ENCODE results near the gene VAV3.
A peak's percentile ranks its signal among the peaks of the same experiment; 100 is the strongest.

VAV3 gene

GRCh38 chr1:107926436-107927080, 38.4 kb downstream of the VAV3 start:
- Histone ChIP-seq H3K27ac (replicated peaks; ENCODE audit: low read length) (no peak overlapping the region), H2BK120ac (ENCODE audit: low read depth, low read length) (no peak overlapping the region), H3K4ac (ENCODE audit: low read length) (no peak overlapping the region), H3K4me3 (ENCODE audit: low read length in 2 of 2) (peak overlapping the region in 1 of 2 donors; percentile 29), H3K4me2 (ENCODE audit: insufficient read depth, low read length, poor library complexity, severe bottlenecking) (no peak overlapping the region), H3K18ac (ENCODE audit: low read length) (no peak overlapping the region), H2AFZ (ENCODE audit: low read length) (no peak overlapping the region), H2BK12ac (ENCODE audit: low read length) (no peak overlapping the region), H3K14ac (ENCODE audit: low read length) (no peak overlapping the region), H2AK5ac (ENCODE audit: low read depth, low read length) (no peak overlapping the region), H3K4me1 (ENCODE audit: control insufficient read depth in 2 of 2, insufficient read depth in 1 of 2, low read depth in 1 of 2, low read length in 2 of 2) (no peaks in the 10 kb centered on the region), H3K27me3 (ENCODE audit: control insufficient read depth in 3 of 3, insufficient read depth in 3 of 3, low read depth in 1 of 3, low read length in 3 of 3) (no peaks in the 10 kb centered on the region), H3K9me3 (replicated peaks in 1 of 2; ENCODE audit: control insufficient read depth in 2 of 2, insufficient read depth in 1 of 2, low read depth in 1 of 2, low read length in 2 of 2) (no peaks in the 10 kb centered on the region), H3K23ac (ENCODE audit: low read depth, low read length, poor library complexity) (no peak overlapping the region), H2BK5ac (ENCODE audit: low read length) (no peak overlapping the region), H2BK15ac (ENCODE audit: low read length) (no peak overlapping the region), H4K91ac (ENCODE audit: low read depth, low read length, poor library complexity) (no peak overlapping the region), H4K8ac (ENCODE audit: low read depth, low read length) (no peak overlapping the region), H3K36me3 (replicated peaks in 1 of 2; ENCODE audit: control insufficient read depth in 2 of 2, insufficient read depth in 2 of 2, low read length in 2 of 2) (no peaks in the 10 kb centered on the region), H3K9ac (ENCODE audit: low read depth, low read length, poor library complexity) (no peak overlapping the region), H3K79me1 (ENCODE audit: low read depth, low read length) (no peaks in the 10 kb centered on the region)
- DNase-seq (ENCODE audit: low spot score), result no peak
- WGBS, 2 donors (ENCODE audit: extremely low coverage in 2 of 2, insufficient read length in 2 of 2, insufficient replicate concordance in 1 of 2), result no CpG with 5 or more reads among the region's 3 CpGs

GRCh38 chr1:107925565-107925964, 39.4 kb downstream of the VAV3 start:
- no peak overlapping the region for H3K4me2 ChIP-seq (ENCODE audit: insufficient read depth, low read length, poor library complexity, severe bottlenecking)
- no CpG with 5 or more reads among the region's 1 CpG for WGBS, 2 donors (ENCODE audit: extremely low coverage in 2 of 2, insufficient read length in 2 of 2, insufficient replicate concordance in 1 of 2)

GRCh38 chr1:107920999-107921398, 44.0 kb downstream of the VAV3 start:
- no peak overlapping the region for H4K8ac ChIP-seq (ENCODE audit: low read depth, low read length)
- no peaks in the 10 kb centered on the region for H3K36me3 ChIP-seq (replicated peaks in 1 of 2; ENCODE audit: control insufficient read depth in 2 of 2, insufficient read depth in 2 of 2, low read length in 2 of 2)

More at GRCh38 chr1:107925565-107925964, 39.4 kb downstream of the VAV3 start:
- Histone ChIP-seq H4K8ac (ENCODE audit: low read depth, low read length) (no peak overlapping the region), H3K23ac (ENCODE audit: low read depth, low read length, poor library complexity) (no peak overlapping the region), H3K9ac (ENCODE audit: low read depth, low read length, poor library complexity) (no peak overlapping the region), H3K4me3 (ENCODE audit: low read length in 2 of 2) (no peak overlapping the region), H3K4me1 (ENCODE audit: control insufficient read depth in 2 of 2, insufficient read depth in 1 of 2, low read depth in 1 of 2, low read length in 2 of 2) (no peaks in the 10 kb centered on the region), H3K9me3 (replicated peaks in 1 of 2; ENCODE audit: control insufficient read depth in 2 of 2, insufficient read depth in 1 of 2, low read depth in 1 of 2, low read length in 2 of 2) (no peaks in the 10 kb centered on the region), H3K18ac (ENCODE audit: low read length) (no peak overlapping the region), H2AFZ (ENCODE audit: low read length) (no peak overlapping the region), H3K36me3 (replicated peaks in 1 of 2; ENCODE audit: control insufficient read depth in 2 of 2, insufficient read depth in 2 of 2, low read length in 2 of 2) (no peaks in the 10 kb centered on the region), H3K27ac (replicated peaks; ENCODE audit: low read length) (no peak overlapping the region), H2AK5ac (ENCODE audit: low read depth, low read length) (no peak overlapping the region), H2BK5ac (ENCODE audit: low read length) (no peak overlapping the region), H2BK120ac (ENCODE audit: low read depth, low read length) (no peak overlapping the region), H3K27me3 (ENCODE audit: control insufficient read depth in 3 of 3, insufficient read depth in 3 of 3, low read depth in 1 of 3, low read length in 3 of 3) (no peaks in the 10 kb centered on the region), H4K91ac (ENCODE audit: low read depth, low read length, poor library complexity) (no peak overlapping the region), H3K79me1 (ENCODE audit: low read depth, low read length) (no peaks in the 10 kb centered on the region), H2BK15ac (ENCODE audit: low read length) (no peak overlapping the region), H3K14ac (ENCODE audit: low read length) (no peak overlapping the region), H2BK12ac (ENCODE audit: low read length) (no peak overlapping the region), H3K4ac (ENCODE audit: low read length) (no peak overlapping the region)
- no peak for DNase-seq (ENCODE audit: low spot score)

GRCh38 chr1:107920561-107920960, 44.4 kb downstream of the VAV3 start:
- Histone ChIP-seq H4K8ac (ENCODE audit: low read depth, low read length) (no peak overlapping the region), H2AFZ (ENCODE audit: low read length) (no peak overlapping the region), H3K9ac (ENCODE audit: low read depth, low read length, poor library complexity) (no peak overlapping the region), H3K23ac (ENCODE audit: low read depth, low read length, poor library complexity) (no peak overlapping the region), H3K4me2 (ENCODE audit: insufficient read depth, low read length, poor library complexity, severe bottlenecking) (no peak overlapping the region), H3K4ac (ENCODE audit: low read length) (no peak overlapping the region), H3K36me3 (replicated peaks in 1 of 2; ENCODE audit: control insufficient read depth in 2 of 2, insufficient read depth in 2 of 2, low read length in 2 of 2) (no peaks in the 10 kb centered on the region), H3K14ac (ENCODE audit: low read length) (no peak overlapping the region), H4K91ac (ENCODE audit: low read depth, low read length, poor library complexity) (no peak overlapping the region), H3K27me3 (ENCODE audit: control insufficient read depth in 3 of 3, insufficient read depth in 3 of 3, low read depth in 1 of 3, low read length in 3 of 3) (no peaks in the 10 kb centered on the region), H2BK15ac (ENCODE audit: low read length) (no peak overlapping the region), H2AK5ac (ENCODE audit: low read depth, low read length) (no peak overlapping the region), H2BK12ac (ENCODE audit: low read length) (no peak overlapping the region), H3K27ac (replicated peaks; ENCODE audit: low read length) (no peak overlapping the region), H2BK5ac (ENCODE audit: low read length) (no peak overlapping the region), H3K4me1 (ENCODE audit: control insufficient read depth in 2 of 2, insufficient read depth in 1 of 2, low read depth in 1 of 2, low read length in 2 of 2) (no peaks in the 10 kb centered on the region), H3K4me3 (ENCODE audit: low read length in 2 of 2) (no peak overlapping the region), H2BK120ac (ENCODE audit: low read depth, low read length) (no peak overlapping the region), H3K9me3 (replicated peaks in 1 of 2; ENCODE audit: control insufficient read depth in 2 of 2, insufficient read depth in 1 of 2, low read depth in 1 of 2, low read length in 2 of 2) (no peaks in the 10 kb centered on the region), H3K18ac (ENCODE audit: low read length) (no peak overlapping the region), H3K79me1 (ENCODE audit: low read depth, low read length) (no peaks in the 10 kb centered on the region)
- no peak for DNase-seq (ENCODE audit: low spot score)
- no CpG with 5 or more reads among the region's 1 CpG for WGBS, 2 donors (ENCODE audit: extremely low coverage in 2 of 2, insufficient read length in 2 of 2, insufficient replicate concordance in 1 of 2)

More at GRCh38 chr1:107920999-107921398, 44.0 kb downstream of the VAV3 start:
- Histone ChIP-seq H3K9ac (ENCODE audit: low read depth, low read length, poor library complexity) (no peak overlapping the region), H3K9me3 (replicated peaks in 1 of 2; ENCODE audit: control insufficient read depth in 2 of 2, insufficient read depth in 1 of 2, low read depth in 1 of 2, low read length in 2 of 2) (no peaks in the 10 kb centered on the region), H2AK5ac (ENCODE audit: low read depth, low read length) (no peak overlapping the region), H3K4me1 (ENCODE audit: control insufficient read depth in 2 of 2, insufficient read depth in 1 of 2, low read depth in 1 of 2, low read length in 2 of 2) (no peaks in the 10 kb centered on the region), H4K91ac (ENCODE audit: low read depth, low read length, poor library complexity) (no peak overlapping the region), H2BK5ac (ENCODE audit: low read length) (no peak overlapping the region), H3K79me1 (ENCODE audit: low read depth, low read length) (no peaks in the 10 kb centered on the region), H3K23ac (ENCODE audit: low read depth, low read length, poor library complexity) (no peak overlapping the region), H2AFZ (ENCODE audit: low read length) (peak overlapping the region; percentile 47), H3K14ac (ENCODE audit: low read length) (no peak overlapping the region), H3K4ac (ENCODE audit: low read length) (no peak overlapping the region), H3K27ac (replicated peaks; ENCODE audit: low read length) (no peak overlapping the region), H2BK15ac (ENCODE audit: low read length) (no peak overlapping the region), H3K18ac (ENCODE audit: low read length) (no peak overlapping the region), H3K27me3 (ENCODE audit: control insufficient read depth in 3 of 3, insufficient read depth in 3 of 3, low read depth in 1 of 3, low read length in 3 of 3) (no peaks in the 10 kb centered on the region), H2BK12ac (ENCODE audit: low read length) (no peak overlapping the region), H2BK120ac (ENCODE audit: low read depth, low read length) (no peak overlapping the region), H3K4me2 (ENCODE audit: insufficient read depth, low read length, poor library complexity, severe bottlenecking) (no peak overlapping the region), H3K4me3 (ENCODE audit: low read length in 2 of 2) (no peak overlapping the region)
- no CpG with 5 or more reads among the region's 6 CpGs for WGBS, 2 donors (ENCODE audit: extremely low coverage in 2 of 2, insufficient read length in 2 of 2, insufficient replicate concordance in 1 of 2)
- DNase-seq (ENCODE audit: low spot score), result no peak
